ENCODE results near the gene THBS1. TPM values are rescaled to one million over a fixed set of nuclear protein-coding genes. Genes with fewer than 3 reads are reported as not detected.

THBS1 gene
- total and polyA plus RNA-seq, 3 donors from 2014 or later: 12.6 to 20.7 (median 13.9) TPM

Other genes starting within 250 kb of the THBS1 start
- gene FSIP1, start 201.8 kb downstream of the THBS1 start, total RNA-seq: 1 to 10 TPM; 5.8 to 8.2 TPM
- 11.2 TPM for gene FSIP1, start 201.8 kb downstream of the THBS1 start, polyA plus RNA-seq (ENCODE audit: insufficient read depth, low read depth, low replicate concordance)